ENCODE measurements around the gene MMP8.

DNA sequence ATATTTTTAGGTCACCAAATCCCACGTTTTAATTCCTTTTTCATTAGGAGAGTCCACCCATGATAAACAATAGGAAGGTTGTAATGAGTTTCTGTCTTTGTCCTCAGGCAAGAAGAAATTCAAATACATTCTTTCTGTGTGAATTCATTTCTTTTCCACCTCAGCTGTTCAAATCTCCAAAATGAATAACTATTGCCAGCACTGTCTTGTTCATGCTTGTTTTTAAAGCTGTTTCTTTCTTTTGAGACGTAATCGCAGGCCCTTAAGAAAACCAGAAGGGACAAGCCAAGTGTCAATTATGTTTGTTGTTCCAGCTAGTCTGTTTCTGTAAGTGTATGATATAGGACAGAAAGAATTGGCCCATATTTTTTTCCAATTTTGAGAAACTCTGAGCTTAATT lies 39.4 kb downstream of the MMP8 start:
- TF ChIP-seq, protein P1, sequence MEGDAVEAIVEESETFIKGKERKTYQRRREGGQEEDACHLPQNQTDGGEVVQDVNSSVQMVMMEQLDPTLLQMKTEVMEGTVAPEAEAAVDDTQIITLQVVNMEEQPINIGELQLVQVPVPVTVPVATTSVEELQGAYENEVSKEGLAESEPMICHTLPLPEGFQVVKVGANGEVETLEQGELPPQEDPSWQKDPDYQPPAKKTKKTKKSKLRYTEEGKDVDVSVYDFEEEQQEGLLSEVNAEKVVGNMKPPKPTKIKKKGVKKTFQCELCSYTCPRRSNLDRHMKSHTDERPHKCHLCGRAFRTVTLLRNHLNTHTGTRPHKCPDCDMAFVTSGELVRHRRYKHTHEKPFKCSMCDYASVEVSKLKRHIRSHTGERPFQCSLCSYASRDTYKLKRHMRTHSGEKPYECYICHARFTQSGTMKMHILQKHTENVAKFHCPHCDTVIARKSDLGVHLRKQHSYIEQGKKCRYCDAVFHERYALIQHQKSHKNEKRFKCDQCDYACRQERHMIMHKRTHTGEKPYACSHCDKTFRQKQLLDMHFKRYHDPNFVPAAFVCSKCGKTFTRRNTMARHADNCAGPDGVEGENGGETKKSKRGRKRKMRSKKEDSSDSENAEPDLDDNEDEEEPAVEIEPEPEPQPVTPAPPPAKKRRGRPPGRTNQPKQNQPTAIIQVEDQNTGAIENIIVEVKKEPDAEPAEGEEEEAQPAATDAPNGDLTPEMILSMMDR (IDR thresholded peaks at IDR 0.05; ENCODE audit: low read length), result no peak
- TF ChIP-seq EZH2 (optimal IDR thresholded peaks at IDR 0.05; ENCODE audit: low read depth, low read length) (no peak), EZH2phosphoT487 (IDR thresholded peaks at IDR 0.05; ENCODE audit: low read length) (no peak)

All from MM.1S (cell line).